IMR-90 (cell line): ENCODE results near the gene ARHGEF4. TPM values are rescaled to one million over a fixed set of nuclear protein-coding genes. Genes with fewer than 3 reads are reported as not detected.

Source experiments
- ATAC-seq: fragments of 200-7000 bp; cut with Tn5 transposase; 2 replicates; pipeline ENCODE4 v1.9.1; 2020; ENCODE audit warnings: low read depth, mild to moderate bottlenecking, moderate library complexity
- BruUV-seq: library from RNA; stranded (reverse); fragments of 400-500 nt; replicated peaks from 2 replicates; lab custom pipeline; 2021; lab: Mats Ljungman, UMichigan
- CTCF ChIA-PET: fragments of 300-600 bp; formaldehyde crosslinking; extraction: SDS; loops from one replicate; lab custom pipeline; 2021; ENCODE audit warnings: antibody characterized with exemption; lab: Yijun Ruan, JAX
- POLR2A ChIA-PET: fragments of 300-600 bp; sonication (Branson Sonifier 250); formaldehyde crosslinking; loops from one replicate; lab custom pipeline; 2022; ENCODE audit warnings: antibody characterized with exemption; ENCODE audit not compliant: unreplicated experiment; lab: Charles Lee
- DNase-seq: peaks from one replicate; pipeline ENCODE4 v3.0.0; 2013
- H2AFZ ChIP-seq: replicated peaks from 2 replicates; pipeline ENCODE3; 2013; ENCODE audit warnings: low read length, mild to moderate bottlenecking; ENCODE audit not compliant: poor library complexity
- H2AK5ac ChIP-seq: 2 replicates; pipeline ENCODE4 v1.6.1; 2013; ENCODE audit warnings: low read depth, low read length, inconsistent platforms
- H2AK9ac ChIP-seq: replicated peaks from 2 replicates; pipeline ENCODE3; 2013; ENCODE audit warnings: mild to moderate bottlenecking, low read depth, low read length, moderate library complexity; ENCODE audit not compliant: poor library complexity
- H2BK120ac ChIP-seq: 2 replicates; pipeline ENCODE4 v1.6.1; 2013; ENCODE audit warnings: low read depth, low read length, inconsistent platforms
- H2BK15ac ChIP-seq: 3 replicates; pipeline ENCODE4 v1.6.1; 2013; ENCODE audit warnings: low read depth, low read length, inconsistent platforms
- H2BK20ac ChIP-seq: 2 replicates; pipeline ENCODE4 v1.6.1; 2013; ENCODE audit warnings: low read depth, mild to moderate bottlenecking, inconsistent platforms, low read length, moderate library complexity
- H2BK5ac ChIP-seq: 2 replicates; pipeline ENCODE4 v1.6.1; 2013; ENCODE audit warnings: mild to moderate bottlenecking, low read depth, low read length, inconsistent platforms; ENCODE audit not compliant: poor library complexity, severe bottlenecking
- H3K14ac ChIP-seq: replicated peaks from 2 replicates; pipeline ENCODE4 v1.6.1; 2013; ENCODE audit warnings: low read depth, low read length, inconsistent platforms
- H3K18ac ChIP-seq: 2 replicates; pipeline ENCODE4 v1.6.1; 2013; ENCODE audit warnings: low read depth, low read length, control low read depth
- H3K23ac ChIP-seq: 2 replicates; pipeline ENCODE4 v1.6.1; 2013; ENCODE audit warnings: low read depth, low read length, inconsistent platforms
- H3K27ac ChIP-seq: 2 replicates; pipeline ENCODE4 v1.5.1; 2013; ENCODE audit warnings: mild to moderate bottlenecking, control low read depth, low read length; ENCODE audit not compliant: insufficient read depth
- H3K27me3 ChIP-seq: 2 replicates; pipeline ENCODE4 v1.6.1; 2013; ENCODE audit warnings: low read length; ENCODE audit not compliant: control insufficient read depth, insufficient read depth
- H3K36me3 ChIP-seq: 2 replicates; pipeline ENCODE4 v1.6.1; 2013; ENCODE audit warnings: low read length, mixed read lengths; ENCODE audit not compliant: control insufficient read depth, insufficient read depth
- H3K4ac ChIP-seq: 2 replicates; pipeline ENCODE4 v1.6.1; 2013; ENCODE audit warnings: low read depth, low read length, inconsistent platforms
- H3K4me1 ChIP-seq: 2 replicates; pipeline ENCODE4 v1.6.1; 2013; ENCODE audit warnings: low read length, mixed read lengths; ENCODE audit not compliant: control insufficient read depth, insufficient read depth
- H3K4me2 ChIP-seq: 2 replicates; pipeline ENCODE4 v1.6.1; 2013; ENCODE audit warnings: low read depth, mild to moderate bottlenecking, control low read depth, low read length, moderate library complexity
- H3K4me3 ChIP-seq: 2 replicates; pipeline ENCODE4 v1.5.1; 2013; ENCODE audit warnings: low read depth, mild to moderate bottlenecking, control low read depth, low read length, moderate library complexity; ENCODE audit not compliant: insufficient read depth
- H3K56ac ChIP-seq: 2 replicates; pipeline ENCODE4 v1.6.1; 2013; ENCODE audit warnings: low read length, inconsistent platforms; ENCODE audit not compliant: insufficient read depth; ENCODE audit errors: extremely low read depth
- H3K79me1 ChIP-seq, 2 experiments: 2 replicates each; pipeline ENCODE4 v1.6.1; 2013; ENCODE audit warnings: low read length in 2 of 2, inconsistent platforms in 1 of 2, low read depth in 1 of 2
- H3K9ac ChIP-seq: 2 replicates; pipeline ENCODE4 v1.6.1; 2013; ENCODE audit warnings: low read depth, low read length, control low read depth
- H3K9me1 ChIP-seq: 2 replicates; pipeline ENCODE4 v1.6.1; 2013; ENCODE audit warnings: low read length, inconsistent platforms; ENCODE audit not compliant: insufficient read depth
- H3K9me3 ChIP-seq: 2 replicates; pipeline ENCODE4 v1.6.1; 2013; ENCODE audit warnings: low read length; ENCODE audit not compliant: control insufficient read depth, insufficient read depth
- H4K20me1 ChIP-seq: 2 replicates; pipeline ENCODE4 v1.6.1; 2013; ENCODE audit warnings: low read length, inconsistent platforms; ENCODE audit not compliant: insufficient read depth
- H4K5ac ChIP-seq: 2 replicates; pipeline ENCODE4 v1.6.1; 2013; ENCODE audit warnings: mild to moderate bottlenecking, low read depth, low read length, control low read depth
- H4K8ac ChIP-seq, 2 experiments: 2 replicates each; pipeline ENCODE4 v1.6.1; 2013; ENCODE audit warnings: low read depth in 2 of 2, low read length in 2 of 2, control low read depth in 1 of 2, inconsistent platforms in 1 of 2
- H4K91ac ChIP-seq: 2 replicates; pipeline ENCODE4 v1.6.1; 2013; ENCODE audit warnings: low read depth, low read length, inconsistent platforms; ENCODE audit not compliant: insufficient read depth
- BHLHE40 ChIP-seq: fragments of 150-350 bp; IDR thresholded peaks from 2 replicates; pipeline ENCODE4 v1.6.1; 2016; ENCODE audit warnings: mild to moderate bottlenecking, low read depth, low read length
- CEBPB ChIP-seq: IDR thresholded peaks from 2 replicates; pipeline ENCODE4 v1.6.1; 2012; ENCODE audit warnings: low read depth, low read length, improper control_type of control experiment
- CHD1 ChIP-seq: IDR thresholded peaks from 2 replicates; pipeline ENCODE4 v1.6.1; 2012; ENCODE audit warnings: low read depth, low read length, improper control_type of control experiment
- FOS ChIP-seq: fragments of 150-350 bp; IDR thresholded peaks from 2 replicates; pipeline ENCODE4 v1.6.1; 2016; ENCODE audit warnings: low read depth, low read length
- MAFK ChIP-seq: IDR thresholded peaks from 2 replicates; pipeline ENCODE4 v1.6.1; 2012; ENCODE audit warnings: low read depth, low read length, improper control_type of control experiment
- MAZ ChIP-seq: IDR thresholded peaks from 2 replicates; pipeline ENCODE4 v1.6.1; 2012; ENCODE audit warnings: low read depth, mild to moderate bottlenecking, low read length, improper control_type of control experiment, moderate library complexity, borderline replicate concordance
- NFE2L2 ChIP-seq: fragments of 150-350 bp; IDR thresholded peaks from 2 replicates; pipeline ENCODE4 v1.6.1; 2016; ENCODE audit warnings: low read depth, mild to moderate bottlenecking, low read length
- POLR2A ChIP-seq: IDR thresholded peaks from 2 replicates; pipeline ENCODE4 v1.6.1; 2012; ENCODE audit warnings: mild to moderate bottlenecking, low read depth, low read length
- RAD21 ChIP-seq: IDR thresholded peaks from 2 replicates; pipeline ENCODE4 v1.6.1; 2012; ENCODE audit warnings: low read length, improper control_type of control experiment
- RCOR1 ChIP-seq: IDR thresholded peaks from 2 replicates; pipeline ENCODE4 v1.6.1; 2012; ENCODE audit warnings: mild to moderate bottlenecking, low read length, improper control_type of control experiment; ENCODE audit not compliant: insufficient replicate concordance
- WGBS, 2 experiments: methylation state at CpG; one replicate each; pipeline versions ENCODE4 v1.1.5 to v1.1.7; 2013; ENCODE audit warnings: missing lambda C conversion rate in 2 of 2; ENCODE audit not compliant: insufficient read length in 1 of 2; ENCODE audit errors: extremely low coverage in 2 of 2; 5-methylcytosine and 5-hydroxymethylcytosine counted together
- dilution Hi-C: fragments of 300-500 bp; cut with HindIII; formaldehyde crosslinking; loops from one replicate; pipeline ENCODE4 v1.14.3; 2018; ENCODE audit warnings: low sequenced_read_pairs; ENCODE audit not compliant: unreplicated experiment
- in situ Hi-C: fragments of 300-500 bp; cut with MboI; formaldehyde crosslinking; loops from 3 replicates; pipeline ENCODE4 v1.14.3; 2019; ENCODE audit warnings: low sequenced_read_pairs, inconsistent platforms, mixed read lengths
- intact Hi-C: fragments of 100-400 bp; cut with micrococcal nuclease; formaldehyde crosslinking; loops from 2 replicates; pipeline ENCODE4 v1.10.0; 2022
- polyA plus RNA-seq, 3 experiments: library from polyadenylated mRNA; depleted of rRNA; stranded (reverse); fragments of >200 nt; gene quantifications; 2 replicates each; pipeline ENCODE4 v1.2.3, GENCODE V29; 2012; ENCODE audit warnings: low replicate concordance in 1 of 3
- total RNA-seq: library from RNA; depleted of rRNA; stranded (reverse); fragments of >200 nt; gene quantifications from 2 replicates; pipeline ENCODE4 v1.2.3, GENCODE V29; 2012
- TF ChIP-seq, protein P1 (sequence below): fragments of 150-350 bp; IDR thresholded peaks from 2 replicates; pipeline ENCODE4 v1.6.1; 2017; ENCODE audit warnings: mild to moderate bottlenecking, antibody characterized with exemption, low read length, low read depth
- TF ChIP-seq, protein P2 (sequence below): conservative IDR thresholded peaks from 2 replicates; pipeline ENCODE4 v1.5.1; 2012; ENCODE audit warnings: mild to moderate bottlenecking, low read depth, low read length, improper control_type of control experiment
- TF ChIP-seq, protein P3 (sequence below): fragments of 150-350 bp; IDR thresholded peaks from 2 replicates; pipeline ENCODE4 v1.6.1; 2016; ENCODE audit warnings: low read depth, mild to moderate bottlenecking, low read length, moderate library complexity, borderline replicate concordance

The ARHGEF4 gene
- total and polyA plus RNA-seq, 2 of the 4 experiments (the other 2 are of a cell fraction), result 2.7 to 5.0 TPM

DNA sequence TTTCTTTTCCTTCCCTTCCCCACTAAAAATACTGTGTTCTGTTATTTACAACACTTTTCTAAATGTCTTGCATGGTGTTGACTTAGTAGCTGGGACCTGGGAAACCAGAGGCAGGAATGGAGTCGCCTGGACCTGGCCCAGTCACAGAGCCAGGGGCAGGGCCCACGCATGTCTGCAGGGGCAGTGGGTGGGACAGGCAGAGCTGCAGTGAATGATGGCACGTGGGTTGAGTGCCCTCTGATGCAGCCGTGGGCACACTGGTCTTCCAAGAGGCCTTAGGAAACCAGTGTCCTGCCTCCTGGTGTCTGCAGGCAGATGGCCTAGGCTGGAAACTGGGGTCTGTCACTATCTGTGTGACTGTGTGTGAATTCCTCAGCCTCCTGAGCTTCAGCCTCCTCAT lies 46.8 kb downstream of the ARHGEF4 start:
- no peak overlapping the region for H3K14ac ChIP-seq
- no peaks in the 10 kb centered on the region for H3K27me3 ChIP-seq
- in situ Hi-C loops, result no loop called here
- H3K9me3 ChIP-seq, result no peaks in the 10 kb centered on the region
- no peak overlapping the region for H3K4ac ChIP-seq
- dilution Hi-C loops, result no loop called here
- 43% methylated on average over 2 of the region's 4 CpGs; no CpG with 5 or more reads in 1 of the 2 experiments for WGBS, 2 experiments
- no peaks in the 10 kb centered on the region for H3K4me1 ChIP-seq
- no peak overlapping the region for H2AFZ ChIP-seq
- intact Hi-C loops, result no loop called here
- H3K79me1 ChIP-seq, result no peaks in the 10 kb centered on the region
- H3K4me3 ChIP-seq, result no peak overlapping the region
- H3K23ac ChIP-seq, result no peak overlapping the region
- no peak overlapping the region for H3K4me2 ChIP-seq
- H4K8ac ChIP-seq, result no peak overlapping the region
- H3K36me3 ChIP-seq, result no peaks in the 10 kb centered on the region
- H2BK120ac ChIP-seq, result no peak overlapping the region
- CTCF ChIA-PET, result interaction anchor here (0.9 to 2.1 kb wide), 3 partner anchors 10 to 86 kb away, joined by 3 to 8 read pairs (median 4); no protein-coding TSS in a partner anchor
- no peaks in the 10 kb centered on the region for H4K20me1 ChIP-seq
- H2AK5ac ChIP-seq, result no peak overlapping the region
- H3K9me1 ChIP-seq, result no peaks in the 10 kb centered on the region
- H2BK5ac ChIP-seq, result no peak overlapping the region
- POLR2A ChIA-PET, result no interaction called here
- no peak overlapping the region for H2BK20ac ChIP-seq
- H3K18ac ChIP-seq, result no peak overlapping the region
- no peak overlapping the region for H2AK9ac ChIP-seq
- H2BK15ac ChIP-seq, result no peak overlapping the region
- TF ChIP-seq NFE2L2, result no peak
- no peak for TF ChIP-seq POLR2A
- no peak for TF ChIP-seq CHD1
- TF ChIP-seq RAD21, result no peak
- TF ChIP-seq BHLHE40, result no peak
- no peak for TF ChIP-seq CEBPB
- TF ChIP-seq RCOR1, result no peak
- no peak for TF ChIP-seq MAZ
- no peak for TF ChIP-seq FOS
- no peak for TF ChIP-seq MAFK
- TF ChIP-seq, protein P1, sequence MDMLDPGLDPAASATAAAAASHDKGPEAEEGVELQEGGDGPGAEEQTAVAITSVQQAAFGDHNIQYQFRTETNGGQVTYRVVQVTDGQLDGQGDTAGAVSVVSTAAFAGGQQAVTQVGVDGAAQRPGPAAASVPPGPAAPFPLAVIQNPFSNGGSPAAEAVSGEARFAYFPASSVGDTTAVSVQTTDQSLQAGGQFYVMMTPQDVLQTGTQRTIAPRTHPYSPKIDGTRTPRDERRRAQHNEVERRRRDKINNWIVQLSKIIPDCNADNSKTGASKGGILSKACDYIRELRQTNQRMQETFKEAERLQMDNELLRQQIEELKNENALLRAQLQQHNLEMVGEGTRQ, result no peak
- TF ChIP-seq, protein P2, sequence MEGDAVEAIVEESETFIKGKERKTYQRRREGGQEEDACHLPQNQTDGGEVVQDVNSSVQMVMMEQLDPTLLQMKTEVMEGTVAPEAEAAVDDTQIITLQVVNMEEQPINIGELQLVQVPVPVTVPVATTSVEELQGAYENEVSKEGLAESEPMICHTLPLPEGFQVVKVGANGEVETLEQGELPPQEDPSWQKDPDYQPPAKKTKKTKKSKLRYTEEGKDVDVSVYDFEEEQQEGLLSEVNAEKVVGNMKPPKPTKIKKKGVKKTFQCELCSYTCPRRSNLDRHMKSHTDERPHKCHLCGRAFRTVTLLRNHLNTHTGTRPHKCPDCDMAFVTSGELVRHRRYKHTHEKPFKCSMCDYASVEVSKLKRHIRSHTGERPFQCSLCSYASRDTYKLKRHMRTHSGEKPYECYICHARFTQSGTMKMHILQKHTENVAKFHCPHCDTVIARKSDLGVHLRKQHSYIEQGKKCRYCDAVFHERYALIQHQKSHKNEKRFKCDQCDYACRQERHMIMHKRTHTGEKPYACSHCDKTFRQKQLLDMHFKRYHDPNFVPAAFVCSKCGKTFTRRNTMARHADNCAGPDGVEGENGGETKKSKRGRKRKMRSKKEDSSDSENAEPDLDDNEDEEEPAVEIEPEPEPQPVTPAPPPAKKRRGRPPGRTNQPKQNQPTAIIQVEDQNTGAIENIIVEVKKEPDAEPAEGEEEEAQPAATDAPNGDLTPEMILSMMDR, result no peak
- TF ChIP-seq, protein P3, sequence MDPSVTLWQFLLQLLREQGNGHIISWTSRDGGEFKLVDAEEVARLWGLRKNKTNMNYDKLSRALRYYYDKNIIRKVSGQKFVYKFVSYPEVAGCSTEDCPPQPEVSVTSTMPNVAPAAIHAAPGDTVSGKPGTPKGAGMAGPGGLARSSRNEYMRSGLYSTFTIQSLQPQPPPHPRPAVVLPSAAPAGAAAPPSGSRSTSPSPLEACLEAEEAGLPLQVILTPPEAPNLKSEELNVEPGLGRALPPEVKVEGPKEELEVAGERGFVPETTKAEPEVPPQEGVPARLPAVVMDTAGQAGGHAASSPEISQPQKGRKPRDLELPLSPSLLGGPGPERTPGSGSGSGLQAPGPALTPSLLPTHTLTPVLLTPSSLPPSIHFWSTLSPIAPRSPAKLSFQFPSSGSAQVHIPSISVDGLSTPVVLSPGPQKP, result no peak
- no peak overlapping the region for H3K9ac ChIP-seq
- no TSS peak for BruUV-seq
- H3K56ac ChIP-seq, result no peak overlapping the region
- DNase-seq (no peak), ATAC-seq (no peak)
- no peak overlapping the region for H4K5ac ChIP-seq
- no peak overlapping the region for H3K27ac ChIP-seq
- H4K91ac ChIP-seq, result no peak overlapping the region
